Measurements from ENCODE around the gene TET3.
"Not testable (repeated sequence)": the region's sequence is repeated elsewhere in the genome, so short reads cannot be mapped to it uniquely, and the experiment has no call there.

The TET3 gene

DNA sequence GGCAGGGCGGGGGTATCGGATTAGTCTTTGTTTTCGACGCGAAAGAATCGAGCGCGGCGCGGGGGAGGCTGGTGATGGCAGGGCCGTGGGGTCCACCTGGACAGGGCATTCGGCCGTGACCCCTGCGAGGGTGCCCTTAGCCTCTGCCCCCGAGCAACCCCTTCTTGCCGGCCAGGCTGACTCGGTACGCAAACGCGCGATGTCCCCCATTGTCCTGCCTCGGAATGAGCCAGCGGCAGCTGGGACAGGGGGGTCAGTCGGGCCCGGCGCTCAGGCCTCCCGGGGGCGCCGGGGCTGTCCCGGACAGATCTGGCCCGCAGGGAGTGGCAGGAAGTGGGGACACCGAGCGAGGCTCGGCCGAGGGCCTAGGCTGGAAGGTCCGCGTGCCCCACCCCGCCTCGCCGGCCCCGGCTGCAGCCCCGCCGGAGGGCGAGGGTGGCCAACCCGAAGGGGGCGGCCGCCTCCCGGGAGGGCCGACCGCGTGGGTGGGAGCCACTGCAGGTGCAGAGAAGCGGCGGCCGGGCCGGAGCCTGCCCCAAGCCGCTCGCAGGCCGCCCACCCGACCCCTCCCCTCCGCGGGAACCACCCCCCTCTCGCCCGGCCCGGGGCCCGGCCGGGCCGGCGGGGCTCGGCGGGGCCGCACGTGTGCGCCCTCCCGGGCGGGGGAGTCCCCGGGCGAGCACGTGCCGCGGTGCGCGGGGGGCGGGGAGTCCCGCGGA is at the start of gene TET3:
TET3 (plus strand) TSS at position 708 of the 719 bp plus-strand sequence. CDS start 1,494 bp downstream, outside the sequence.
- peak; percentile 50 for DNase-seq (ENCODE audit: low read depth, low spot score)

DNA sequence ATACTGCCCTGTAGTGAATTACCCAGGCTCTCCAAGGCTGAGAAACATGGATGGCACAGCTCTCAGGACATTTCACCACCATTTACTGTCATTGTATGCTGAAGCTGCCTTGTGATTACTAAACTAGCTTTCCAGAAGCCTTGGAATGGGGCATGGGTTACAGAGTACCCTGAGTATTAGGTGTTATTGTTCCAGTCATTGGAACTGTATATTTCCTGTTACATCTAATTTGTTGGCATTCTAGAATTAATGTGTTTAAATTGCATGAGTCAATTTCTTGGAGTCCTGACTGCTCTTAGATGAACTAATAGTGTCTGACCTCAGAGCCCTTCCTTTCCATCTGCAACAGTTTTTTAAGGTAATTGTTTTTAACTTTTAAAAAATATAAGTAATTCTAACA is 49.1 kb upstream of the TET3 start:
- DNase-seq (ENCODE audit: low read depth, low spot score), result no peak

DNA sequence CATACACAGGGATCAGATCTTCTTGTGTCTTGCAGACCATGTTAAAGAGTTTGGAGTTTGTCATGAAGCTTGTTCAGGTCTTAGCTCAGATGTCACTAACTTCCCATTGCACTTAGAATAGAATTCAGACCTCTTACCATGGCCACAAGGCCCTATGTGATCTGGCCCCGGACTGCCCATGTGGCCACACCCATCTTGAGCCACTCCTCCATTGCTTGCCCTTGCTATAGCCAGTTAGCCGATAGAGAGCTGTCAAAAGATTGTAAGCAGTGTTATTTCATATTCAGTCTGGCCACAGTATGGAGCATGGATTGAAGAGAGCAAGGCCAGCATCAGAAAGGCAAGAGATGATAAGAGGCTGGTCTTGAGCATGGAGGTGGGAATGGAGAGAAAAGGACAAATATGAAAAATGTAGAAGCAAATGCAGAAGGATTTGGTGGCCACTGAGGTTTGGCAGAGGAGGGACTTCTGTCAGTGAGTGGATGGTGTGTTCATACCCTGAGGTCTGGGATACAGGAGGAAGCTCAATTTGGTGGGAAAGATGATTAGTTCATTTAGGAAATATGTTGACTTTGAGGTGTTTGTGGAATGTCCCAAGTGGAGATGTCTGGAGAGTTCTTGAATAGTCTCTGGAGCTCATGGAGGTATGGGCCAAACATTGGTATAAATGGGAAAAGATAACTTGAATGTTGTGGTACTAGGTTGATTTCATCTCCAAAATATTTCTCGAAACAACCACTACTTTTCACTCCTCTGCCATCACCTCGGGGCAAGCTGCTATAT is 47.4 kb upstream of the TET3 start:
- DNase-seq (ENCODE audit: low read depth, low spot score), result no peak

DNA sequence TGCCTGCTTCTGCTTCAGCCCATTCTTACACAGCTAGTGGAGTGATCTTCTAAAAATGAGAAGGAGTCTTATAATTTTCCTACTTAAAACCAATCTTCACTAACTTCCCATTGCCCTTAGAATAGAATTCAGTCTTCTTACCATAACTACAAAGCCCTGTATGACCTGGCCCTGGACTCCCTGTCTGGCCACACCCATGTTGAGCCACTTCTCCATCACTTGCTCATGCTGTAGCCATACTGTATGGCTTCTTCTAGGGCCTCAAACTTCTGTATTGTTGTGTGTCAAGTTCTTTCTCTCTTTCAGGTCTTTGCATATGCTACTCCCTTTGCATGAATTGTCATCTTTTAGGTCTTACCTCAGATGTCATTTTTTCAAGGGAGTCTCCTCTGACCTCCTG is 46.8 kb upstream of the TET3 start:
- DNase-seq (ENCODE audit: low read depth, low spot score), result no peak

DNA sequence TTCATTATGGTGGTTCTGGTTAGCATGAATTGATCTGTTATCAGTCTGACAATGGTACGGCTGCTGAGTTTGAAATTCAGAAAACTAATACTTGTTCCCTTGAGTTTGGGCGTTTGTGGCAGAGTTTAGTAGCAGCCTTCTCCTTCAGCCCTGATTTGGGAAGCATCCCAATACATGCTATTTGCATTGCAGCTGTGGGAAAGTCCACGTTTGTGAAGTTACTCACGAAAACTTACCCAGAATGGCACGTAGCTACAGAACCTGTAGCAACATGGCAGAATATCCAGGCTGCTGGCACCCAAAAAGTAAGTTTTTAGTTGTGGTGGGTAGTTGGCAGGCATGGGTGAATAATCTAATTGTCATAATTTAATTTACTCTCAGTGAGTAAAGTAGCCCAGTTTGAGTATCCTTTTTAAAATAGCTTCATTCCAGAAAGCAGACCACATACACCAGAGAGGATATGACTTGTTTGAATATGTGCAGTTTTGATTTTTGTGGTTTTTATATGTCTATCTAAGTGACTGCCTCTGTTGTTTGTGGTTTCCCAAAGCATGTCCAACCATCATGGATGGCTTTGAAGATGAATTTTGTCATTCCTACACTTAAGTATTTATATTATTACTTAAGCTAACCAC is 45.9 kb upstream of the TET3 start:
- DNase-seq (ENCODE audit: low read depth, low spot score), result no peak

DNA sequence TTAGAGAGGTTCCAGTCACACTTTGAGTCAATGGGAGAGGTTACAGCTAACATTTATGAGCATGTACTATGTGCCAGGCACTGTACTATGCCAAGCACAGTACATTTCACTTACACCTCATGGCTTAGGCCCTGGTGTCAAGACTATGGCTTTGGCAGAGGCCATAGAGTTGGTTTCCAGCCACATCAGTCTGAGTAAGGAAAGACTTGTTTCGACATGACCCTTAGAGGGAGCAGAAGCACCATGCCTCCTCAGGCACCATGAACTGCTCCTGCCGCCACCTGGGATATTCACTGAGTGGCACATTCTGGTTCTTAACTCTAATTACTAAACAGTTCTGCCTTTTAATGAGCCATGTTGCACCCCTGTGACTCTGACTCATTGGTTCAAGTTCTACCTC is 45.3 kb upstream of the TET3 start:
- peak; percentile 12 for DNase-seq (ENCODE audit: low read depth, low spot score)

DNA sequence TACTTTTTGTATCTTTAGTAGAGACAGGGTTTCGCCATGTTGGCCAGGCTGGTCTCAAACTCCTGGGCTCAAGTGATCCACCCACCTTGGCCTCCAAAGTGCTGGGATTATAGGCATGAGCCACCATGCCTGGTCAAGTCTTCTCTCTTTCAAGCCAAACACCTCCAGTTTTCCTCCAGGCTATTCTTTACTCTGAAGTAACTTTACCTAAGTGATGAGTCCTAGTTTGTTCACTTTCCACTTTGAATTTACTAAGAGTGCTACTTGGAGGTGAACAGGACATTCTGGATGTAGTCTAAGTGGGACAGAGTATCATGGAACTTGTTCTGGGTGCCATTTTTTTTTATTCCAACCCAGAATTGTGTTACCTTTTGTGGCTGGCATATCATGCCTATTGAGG is 44.6 kb upstream of the TET3 start:
- not testable (repeated sequence) for DNase-seq (ENCODE audit: low read depth, low spot score)

DNA sequence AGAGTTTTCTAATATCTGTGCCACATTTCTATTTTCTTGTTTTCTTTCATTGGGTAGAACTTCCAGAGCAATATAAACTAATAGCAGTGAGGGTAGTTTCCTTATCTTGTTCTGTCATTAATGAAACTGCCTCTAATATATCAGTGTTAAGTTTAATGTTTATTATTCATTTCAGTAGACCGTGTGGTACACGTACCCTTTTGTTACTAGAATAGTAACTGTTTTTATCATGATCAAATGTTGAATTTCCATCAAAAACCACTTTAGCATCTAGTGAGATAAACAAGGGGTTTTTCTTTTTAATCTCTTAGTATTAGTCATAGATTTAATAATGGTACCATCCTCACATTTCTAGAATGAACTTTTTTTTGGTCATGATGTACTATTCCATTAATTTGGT is 42.0 kb upstream of the TET3 start:
- no peak for DNase-seq (ENCODE audit: low read depth, low spot score)

DNA sequence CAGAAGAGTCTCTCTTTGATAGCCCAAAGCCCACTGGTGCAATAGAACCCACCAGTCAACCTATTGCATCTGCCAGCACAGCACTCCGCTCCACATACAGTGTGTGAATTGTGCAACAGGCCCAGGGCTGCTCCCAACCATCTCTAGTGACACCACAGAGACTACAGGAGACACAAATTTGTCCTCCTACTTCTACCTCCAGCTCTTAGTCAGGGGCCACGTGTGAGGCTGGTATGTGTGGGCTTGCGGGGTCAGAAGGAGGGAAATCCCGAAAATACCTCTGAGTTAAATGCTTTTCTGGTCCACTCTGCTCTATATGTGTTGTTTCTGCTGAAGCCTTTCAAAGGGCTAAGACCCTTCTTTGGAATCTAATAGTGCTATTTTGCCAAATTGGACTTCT is 40.0 kb upstream of the TET3 start:
- no peak for DNase-seq (ENCODE audit: low read depth, low spot score)

DNA sequence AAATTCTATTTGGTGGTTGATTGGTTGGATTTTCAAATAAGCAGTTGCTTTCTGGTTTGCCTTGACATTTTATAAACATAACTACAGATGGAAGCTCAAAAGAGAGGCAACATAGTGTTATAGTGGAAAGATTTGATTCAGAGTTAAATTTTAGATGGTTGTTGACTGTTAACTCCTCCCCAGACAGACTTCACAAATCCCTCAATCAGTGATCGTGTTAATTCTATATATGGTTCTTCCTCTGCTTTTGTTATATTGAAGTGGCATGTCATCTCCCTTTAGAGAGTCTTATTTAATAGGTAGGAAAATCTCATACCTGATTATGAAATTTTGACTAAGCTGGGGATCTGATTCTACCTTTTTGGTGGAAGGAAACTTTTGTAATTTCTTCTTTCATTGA is 38.5 kb upstream of the TET3 start:
- DNase-seq (ENCODE audit: low read depth, low spot score), result no peak

DNA sequence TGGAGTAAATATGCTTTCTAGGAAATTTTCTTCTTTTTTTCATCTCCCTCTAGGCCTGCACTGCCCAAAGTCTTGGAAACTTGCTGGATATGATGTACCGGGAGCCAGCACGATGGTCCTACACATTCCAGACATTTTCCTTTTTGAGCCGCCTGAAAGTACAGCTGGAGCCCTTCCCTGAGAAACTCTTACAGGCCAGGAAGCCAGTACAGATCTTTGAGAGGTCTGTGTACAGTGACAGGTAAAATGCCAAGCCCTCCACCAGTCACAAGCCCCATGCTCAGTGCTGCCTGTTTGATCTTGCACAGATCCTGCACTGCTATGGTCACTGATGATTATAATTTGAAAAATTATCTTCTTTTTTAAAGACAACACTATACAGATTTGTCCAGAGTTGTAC is 38.0 kb upstream of the TET3 start:
- no peak for DNase-seq (ENCODE audit: low read depth, low spot score)

DNA sequence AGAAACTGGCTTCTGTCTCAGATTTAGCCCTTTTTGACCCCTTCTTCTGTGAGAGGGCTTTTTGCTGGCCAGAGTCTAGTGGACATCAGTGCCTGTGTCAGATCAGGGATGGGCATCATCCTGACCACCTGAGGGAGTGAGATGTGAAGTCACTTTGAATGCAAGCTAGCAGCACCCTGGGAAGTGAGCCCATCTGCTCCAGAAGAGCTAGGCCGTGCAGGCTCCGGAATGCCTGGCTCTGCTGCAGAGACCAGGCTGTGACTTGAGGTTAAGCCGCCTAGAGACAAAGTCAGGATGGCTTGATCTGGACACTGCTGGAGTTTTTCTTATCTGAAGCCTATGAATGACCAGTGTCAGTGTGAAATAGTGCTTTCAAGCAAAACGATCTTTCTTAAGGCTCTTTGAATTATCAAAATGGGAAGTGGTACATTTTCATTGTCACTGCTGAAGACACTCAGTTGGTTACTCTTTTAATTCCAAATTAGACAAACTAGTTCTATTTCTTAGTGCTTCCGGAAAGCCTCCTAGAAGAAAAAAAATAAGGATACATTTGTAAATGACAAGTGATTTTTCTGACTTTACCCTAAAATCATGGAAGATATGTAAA is 37.2 kb upstream of the TET3 start:
- no peak for DNase-seq (ENCODE audit: low read depth, low spot score)

DNA sequence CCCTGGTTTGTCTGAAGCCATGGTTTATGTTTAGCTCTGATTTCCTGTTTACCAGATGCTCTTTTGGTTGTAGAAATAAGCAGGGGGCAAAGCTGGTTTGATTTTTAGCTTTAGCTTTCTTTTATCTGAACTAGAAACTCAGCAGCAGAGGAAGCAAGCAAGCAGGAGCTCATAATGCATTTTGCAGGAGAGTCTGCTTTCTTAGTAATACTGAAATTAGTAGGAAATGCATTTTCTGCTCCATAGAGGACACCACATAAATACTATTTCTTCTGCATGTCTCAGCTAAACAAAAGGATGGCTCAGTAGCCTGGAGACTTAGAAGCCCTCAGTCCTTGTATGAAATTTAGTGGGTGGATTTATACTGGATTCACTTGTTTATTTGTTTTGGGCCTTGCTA is 34.9 kb upstream of the TET3 start:
- no peak for DNase-seq (ENCODE audit: low read depth, low spot score)

DNA sequence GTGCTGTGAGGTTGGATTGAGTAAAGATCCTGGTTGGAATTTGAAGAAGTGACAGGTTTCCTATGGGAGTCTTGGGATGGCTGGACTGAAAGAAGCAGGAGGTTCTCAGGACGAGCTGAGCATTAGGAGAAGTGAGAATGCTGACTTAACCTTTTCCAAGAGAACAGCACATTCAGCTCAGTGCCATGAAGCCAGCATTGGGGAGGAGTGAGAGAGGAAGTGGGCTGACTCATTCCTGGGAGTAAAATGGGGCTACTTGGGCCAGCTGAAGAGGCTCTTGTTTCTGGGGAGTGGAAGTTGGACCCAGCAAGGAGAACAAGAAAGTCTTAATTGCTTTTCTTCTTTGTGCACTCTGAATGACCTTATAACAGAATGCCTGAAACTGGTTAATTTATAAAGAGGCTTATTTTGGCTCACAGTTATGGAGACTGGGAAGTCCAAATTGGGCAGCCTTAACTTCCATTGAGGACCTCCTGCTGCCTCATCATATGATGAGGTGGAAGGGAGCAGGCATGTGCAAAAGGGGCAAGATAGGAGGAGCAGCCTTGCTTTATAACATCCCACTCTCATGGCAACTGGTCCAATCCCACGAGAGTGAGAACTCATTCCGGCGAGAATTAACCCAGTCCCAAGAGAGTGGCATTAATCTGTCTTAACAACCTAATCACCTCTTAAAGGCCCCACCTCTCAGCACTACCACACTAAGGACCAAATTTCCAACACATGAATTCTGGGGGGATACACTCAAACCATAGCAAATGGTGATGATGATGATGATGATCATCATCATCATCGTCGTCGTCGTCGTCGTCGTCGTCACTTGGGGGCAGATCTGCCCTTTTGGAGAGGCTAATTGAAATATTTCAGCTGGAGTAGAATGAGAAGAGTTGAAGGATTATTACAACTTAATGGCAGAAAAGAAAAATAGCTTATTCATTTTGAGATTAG is 31.9 kb upstream of the TET3 start:
- DNase-seq (ENCODE audit: low read depth, low spot score), result no peak

DNA sequence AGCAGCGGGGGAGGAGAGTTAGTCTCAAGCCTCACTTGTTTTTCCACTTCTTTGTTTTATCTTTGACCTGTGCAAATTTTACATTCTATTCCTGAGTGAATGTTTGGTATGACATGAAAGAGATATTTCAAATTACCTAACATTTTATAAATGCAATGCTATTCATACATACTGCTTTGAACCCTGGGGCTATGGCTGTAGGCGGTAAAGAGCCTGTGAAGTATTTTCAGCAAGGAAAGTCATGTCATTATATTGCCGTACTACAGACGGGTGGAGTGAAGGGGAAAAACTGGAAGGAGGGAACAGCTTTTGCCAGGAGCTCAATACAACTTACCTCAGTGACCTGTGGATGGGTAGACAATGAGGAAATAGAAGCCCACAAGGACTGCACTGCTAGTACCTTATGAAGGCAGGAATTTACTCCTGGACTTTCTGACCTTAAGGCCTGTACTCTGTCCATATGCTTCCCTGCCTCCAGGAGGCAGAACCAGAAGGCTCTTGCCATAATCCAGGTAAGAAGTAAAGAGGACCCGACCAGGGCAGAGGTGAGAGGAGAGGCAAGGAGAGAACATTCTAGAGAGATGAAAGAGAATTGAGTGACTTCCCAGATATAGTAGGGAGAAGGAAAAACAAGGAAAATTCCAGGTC is 28.4 kb upstream of the TET3 start:
- DNase-seq (ENCODE audit: low read depth, low spot score), result no peak

DNA sequence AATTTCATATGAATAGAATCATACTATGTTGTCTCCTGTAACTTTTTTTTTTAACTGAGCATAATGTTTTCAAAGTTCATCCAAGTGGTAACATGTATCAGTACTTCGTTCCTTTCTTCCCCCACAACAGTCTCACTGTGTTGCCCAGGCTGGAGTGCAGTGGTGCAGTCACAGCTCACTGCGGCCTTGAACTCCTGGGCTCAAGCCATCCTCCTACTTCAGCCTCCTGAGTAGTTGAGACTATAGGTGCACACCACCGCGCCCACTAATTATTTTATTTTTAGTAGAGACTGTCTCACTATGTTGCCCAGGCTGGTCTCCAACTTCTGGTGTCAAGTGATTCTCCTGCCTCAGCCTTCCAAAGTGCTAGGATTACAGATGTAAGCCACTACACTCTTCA is 23.4 kb upstream of the TET3 start:
- no peak for DNase-seq (ENCODE audit: low read depth, low spot score)

DNA sequence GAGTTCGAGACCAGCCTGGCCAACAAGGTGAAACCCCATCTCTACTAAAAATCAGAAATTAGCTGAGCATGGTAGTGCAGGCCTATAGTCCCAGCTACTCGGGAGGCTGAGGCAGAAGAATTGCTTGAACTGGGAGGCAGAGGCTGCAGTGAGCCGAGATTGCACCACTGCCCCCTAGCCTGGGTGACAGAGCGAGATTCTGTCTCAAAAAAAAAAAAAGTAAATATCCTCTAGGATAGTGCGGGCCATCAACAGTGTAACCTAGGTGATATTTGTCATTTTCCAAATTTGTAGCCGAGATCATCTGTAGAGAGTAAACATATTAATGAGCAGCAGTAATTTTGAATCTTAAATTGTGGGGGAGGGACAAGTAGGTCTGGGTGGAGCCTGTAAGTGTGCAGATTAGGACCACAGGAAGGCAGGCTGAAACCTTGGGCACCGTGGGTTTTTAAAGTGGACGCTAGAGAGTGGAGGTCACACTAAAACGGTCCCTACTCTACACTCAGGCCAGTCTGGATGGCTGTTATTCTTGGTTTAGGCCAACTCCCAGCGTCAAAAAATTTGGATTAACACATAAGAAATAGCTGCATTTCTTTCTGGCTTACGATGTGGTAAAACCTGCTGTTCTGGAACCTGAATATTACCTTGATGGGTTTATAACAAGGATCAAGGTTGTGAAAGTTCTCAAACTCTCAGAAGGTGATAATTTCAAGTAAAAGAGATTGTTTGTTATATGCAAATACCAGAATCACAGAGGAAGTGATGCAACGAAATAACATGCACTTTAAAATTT is 22.7 kb upstream of the TET3 start:
- no peak for DNase-seq (ENCODE audit: low read depth, low spot score)

DNA sequence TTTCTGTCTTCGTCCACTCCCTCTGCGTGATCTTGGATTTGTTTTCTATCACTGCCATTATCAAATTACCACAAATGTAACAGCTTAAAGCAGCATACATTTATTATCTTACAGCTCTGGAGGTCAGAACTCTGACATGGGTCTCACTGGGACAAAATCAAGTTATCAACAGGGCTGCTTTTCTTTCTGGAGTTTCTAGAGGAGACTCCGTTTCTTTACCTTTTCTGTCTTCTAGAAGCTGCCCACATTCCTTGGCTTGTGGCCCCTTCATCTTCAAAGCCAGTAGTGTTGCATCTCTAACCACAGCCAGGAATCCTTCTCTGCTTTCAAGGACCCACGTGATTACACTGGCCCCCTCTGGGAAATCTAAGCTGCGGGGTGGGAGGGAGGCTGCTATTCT is 21.9 kb upstream of the TET3 start:
- no peak for DNase-seq (ENCODE audit: low read depth, low spot score)

DNA sequence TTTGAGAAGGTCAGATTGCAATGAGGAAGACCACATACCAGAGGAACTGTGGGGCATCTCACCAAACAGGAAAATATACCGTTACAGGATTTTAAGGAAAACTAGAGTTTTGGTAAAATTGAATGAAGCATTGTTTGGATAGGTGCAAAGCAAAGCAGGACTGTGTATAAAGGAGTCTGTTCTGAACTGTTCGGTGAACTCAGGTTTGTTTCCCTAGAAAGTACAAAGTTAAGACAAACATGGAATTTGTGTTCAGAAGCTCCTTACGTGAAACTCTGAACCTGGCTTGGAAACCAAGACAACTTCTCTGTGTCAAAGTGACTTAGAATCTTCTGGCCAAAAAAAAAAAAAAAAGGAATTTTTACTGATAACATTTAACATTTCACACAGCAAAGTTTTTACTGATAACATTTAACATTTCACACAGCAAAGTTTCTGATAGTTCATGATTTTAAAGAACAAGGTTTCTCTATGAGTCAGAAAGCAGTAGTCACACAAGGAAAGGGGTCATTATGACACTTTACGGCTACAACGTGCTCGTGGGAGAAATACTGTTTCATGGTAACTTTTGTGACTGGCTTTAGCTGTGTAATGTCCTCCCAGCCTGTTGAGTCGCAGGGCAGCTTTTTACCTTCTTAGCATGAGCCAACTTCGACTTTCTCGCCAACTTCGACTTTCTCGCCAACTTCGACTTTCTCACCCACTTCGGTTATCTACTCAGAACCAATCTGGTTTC is 21.2 kb upstream of the TET3 start:
- no peak for DNase-seq (ENCODE audit: low read depth, low spot score)
